A549 (cell line): Measurements from ENCODE around the gene UQCR11. TPM values are rescaled to one million over a fixed set of nuclear protein-coding genes. Genes with fewer than 3 reads are reported as not detected.

Source experiments
- ATAC-seq, 2 experiments: fragments of 200-7000 bp in 1 of 2; fragments of >200 bp in 1 of 2; cut with Nextera tagmentation in 1 of 2; cut with Tn5 transposase in 1 of 2; 3 replicates each; pipeline versions ENCODE4 v1.8.0 to v1.9.1; 2018 to 2020; ENCODE audit warnings: mild to moderate bottlenecking in 1 of 2, moderate library complexity in 1 of 2
- CTCF ChIA-PET: fragments of 300-600 bp; sonication (Branson Sonifier 250); formaldehyde crosslinking; extraction: SDS; loops from one replicate; lab custom pipeline; 2021; ENCODE audit warnings: antibody characterized with exemption, inconsistent platforms; lab: Yijun Ruan, JAX
- POLR2A ChIA-PET: fragments of 350-600 bp; formaldehyde crosslinking; extraction: SDS; loops from one replicate; lab custom pipeline; 2021; ENCODE audit warnings: antibody characterized with exemption, inconsistent platforms; lab: Yijun Ruan, JAX
- DNase-seq, 2 experiments: peaks; one replicate each; pipeline versions ENCODE4 v3.0.0 to v3.0.0-alpha.2; 2011 to 2016; ENCODE audit warnings: low read depth in 1 of 2, low spot score in 1 of 2
- FAIRE-seq: peaks from 2 replicates; lab custom pipeline; 2011; peaks lifted over from hg19 to GRCh38; lab: Jason Lieb, UNC
- H3K27ac ChIP-seq, 2 experiments: fragments of >200 bp; sonication (Bioruptor Twin); formaldehyde crosslinking; 3 replicates each; pipeline ENCODE4 v1.5.1; 2016 to 2017
- H3K4me1 ChIP-seq: fragments of >200 bp; sonication (Bioruptor Twin); formaldehyde crosslinking; 3 replicates; pipeline ENCODE4 v1.6.1; 2016
- H3K4me2 ChIP-seq: fragments of >200 bp; sonication (Bioruptor Twin); formaldehyde crosslinking; 3 replicates; pipeline ENCODE4 v1.6.1; 2016
- H3K4me3 ChIP-seq: fragments of >200 bp; sonication (Bioruptor Twin); formaldehyde crosslinking; 3 replicates; pipeline ENCODE4 v1.5.1; 2016
- H3K9me3 ChIP-seq: fragments of >200 bp; sonication (Bioruptor Twin); formaldehyde crosslinking; 3 replicates; pipeline ENCODE4 v1.6.1; 2016
- CBX8 ChIP-seq: fragments of 200-600 bp; sonication (generic); IDR thresholded peaks from 2 replicates; pipeline ENCODE4 v1.6.1; 2016
- ESRRA ChIP-seq: fragments of 150-350 bp; IDR thresholded peaks from 2 replicates; pipeline ENCODE4 v1.6.1; 2014; ENCODE audit warnings: mild to moderate bottlenecking, low read length, borderline replicate concordance
- FOXS1 ChIP-seq: fragments of 250-450 bp; sonication (Bioruptor Pico); IDR thresholded peaks from 2 replicates; pipeline ENCODE4 v1.5.0; 2020; ENCODE audit warnings: mild to moderate bottlenecking, moderate library complexity
- GATA3 ChIP-seq: IDR thresholded peaks from 2 replicates; pipeline ENCODE4 v1.6.1; 2012; ENCODE audit warnings: borderline replicate concordance
- HOXA7 ChIP-seq: fragments of 250-450 bp; sonication (Bioruptor Pico); IDR thresholded peaks from 2 replicates; pipeline ENCODE4 v1.5.0; 2020; ENCODE audit warnings: mild to moderate bottlenecking, moderate library complexity
- HOXB5 ChIP-seq: fragments of 250-450 bp; sonication (Bioruptor Pico); IDR thresholded peaks from 2 replicates; pipeline ENCODE4 v1.5.0; 2020; ENCODE audit warnings: mild to moderate bottlenecking, moderate library complexity
- JUN ChIP-seq, 2 experiments: fragments of >200 bp; sonication (Bioruptor Twin); formaldehyde crosslinking; IDR thresholded peaks; 2 replicates in 1 of 2; 3 replicates in 1 of 2; pipeline ENCODE4 v1.6.1; 2016 to 2017
- JUNB ChIP-seq: fragments of >200 bp; sonication (Bioruptor Twin); formaldehyde crosslinking; IDR thresholded peaks from 2 replicates; pipeline ENCODE4 v1.6.1; 2016
- MAFK ChIP-seq: fragments of 450-650 bp; IDR thresholded peaks from 2 replicates; pipeline ENCODE4 v1.6.1; 2014; ENCODE audit not compliant: partially characterized antibody
- NPAS2 ChIP-seq: fragments of 250-450 bp; sonication (Bioruptor Pico); IDR thresholded peaks from 2 replicates; pipeline ENCODE4 v1.8.0; 2022; ENCODE audit warnings: mild to moderate bottlenecking, moderate library complexity, borderline replicate concordance
- NR3C1 ChIP-seq: fragments of >200 bp; sonication (Bioruptor Twin); formaldehyde crosslinking; IDR thresholded peaks from 3 replicates; pipeline ENCODE4 v1.6.1; 2017
- PHF8 ChIP-seq: fragments of 200-600 bp; sonication (generic); IDR thresholded peaks from 2 replicates; pipeline ENCODE4 v1.6.1; 2016; ENCODE audit warnings: low read depth, mild to moderate bottlenecking, antibody characterized with exemption, moderate library complexity, borderline replicate concordance
- POLR2A ChIP-seq: IDR thresholded peaks from 2 replicates; pipeline ENCODE4 v1.6.1; 2012; ENCODE audit warnings: mild to moderate bottlenecking, low read length
- REST ChIP-seq: fragments of 200-600 bp; sonication (generic); IDR thresholded peaks from 2 replicates; pipeline ENCODE4 v1.6.1; 2016; ENCODE audit warnings: antibody characterized with exemption, mild to moderate bottlenecking, moderate library complexity
- RFX5 ChIP-seq: fragments of 450-650 bp; IDR thresholded peaks from 2 replicates; pipeline ENCODE4 v1.7.1; 2014; ENCODE audit warnings: antibody characterized with exemption, mild to moderate bottlenecking, moderate library complexity
- SREBF2 ChIP-seq: fragments of 450-650 bp; IDR thresholded peaks from 2 replicates; pipeline ENCODE4 v1.6.1; 2014; ENCODE audit warnings: mild to moderate bottlenecking, moderate library complexity
- TP53 ChIP-seq: fragments of 250-450 bp; sonication (Bioruptor Pico); IDR thresholded peaks from 2 replicates; pipeline ENCODE4 v1.5.0; 2021; ENCODE audit warnings: mild to moderate bottlenecking, moderate library complexity
- ZC3H11A ChIP-seq: fragments of 450-650 bp; IDR thresholded peaks from 2 replicates; pipeline ENCODE4 v1.6.1; 2014; ENCODE audit warnings: antibody characterized with exemption, mild to moderate bottlenecking
- WGBS: methylation state at CpG from one replicate; pipeline ENCODE4 v1.1.6; 2017; ENCODE audit errors: missing lambda C conversion rate; 5-methylcytosine and 5-hydroxymethylcytosine counted together
- polyA plus RNA-seq, 4 experiments: library from polyadenylated mRNA; depleted of rRNA in 3 of 4; stranded (reverse); fragments of >200 nt; fragmentation: RNase III in 1 of 4; extraction: RNeasy Plus Mini Kit Qiagen cat#74134 plus additional on column Dnase treatment in 1 of 4; gene quantifications; 2 replicates in 3 of 4; 3 replicates in 1 of 4; pipeline ENCODE4 v1.2.3, GENCODE V29; 2011 to 2017
- TF ChIP-seq, protein P1 (sequence below): fragments of >200 bp; sonication (Bioruptor Twin); formaldehyde crosslinking; IDR thresholded peaks from 2 replicates; pipeline ENCODE4 v1.6.1; 2016

The UQCR11 gene
- polyA plus RNA-seq, 2 of the 4 experiments (the other 2 are of a cell fraction): 111 to 152 TPM

- no peak for DNase-seq
- WGBS: 90% methylated on average over 18 of the region's 20 CpGs
- Histone ChIP-seq H3K4me2 (no peak overlapping the region), H3K9me3 (no peaks in the 10 kb centered on the region), H3K4me1 (no peaks in the 10 kb centered on the region), H3K27ac (no peak overlapping the region), H3K4me3 (no peak overlapping the region)
- ChIA-PET CTCF (interaction anchor here (1.4 to 2.1 kb wide), 2 partner anchors 11 to 34 kb away, joined by 3 to 5 read pairs; no protein-coding TSS in a partner anchor), POLR2A (no interaction called here)
- TF ChIP-seq TP53 (CRISPR knock-in tag) (no peak), POLR2A (no peak), SREBF2 (no peak), HOXA7 (CRISPR knock-in tag) (no peak), RFX5 (no peak), MAFK (no peak), REST (no peak), JUN (IDR thresholded peaks at IDR 0.05) (no peak), NR3C1 (no peak)
- TF ChIP-seq, protein P1, sequence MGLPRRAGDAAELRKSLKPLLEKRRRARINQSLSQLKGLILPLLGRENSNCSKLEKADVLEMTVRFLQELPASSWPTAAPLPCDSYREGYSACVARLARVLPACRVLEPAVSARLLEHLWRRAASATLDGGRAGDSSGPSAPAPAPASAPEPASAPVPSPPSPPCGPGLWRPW: no peak
- no peak for ATAC-seq
- no peak for FAIRE-seq
Observed at GRCh38 chr19:1580382-1580781, 24.9 kb downstream of the UQCR11 start.

GRCh38 chr19:1579222-1579621 is 26.0 kb downstream of the UQCR11 start:
- ATAC-seq: no peak
- H3K4me3 ChIP-seq: no peak overlapping the region
- ChIA-PET CTCF (interaction anchor here (0.6 to 2.0 kb wide), 5 partner anchors 9 to 665 kb away, joined by 3 to 7 read pairs (median 3); no protein-coding TSS in a partner anchor), POLR2A (interaction anchor here (0.6 kb wide), 1 partner anchor 13 kb away, joined by 3 read pairs; no protein-coding TSS in a partner anchor)
- 96% methylated on average over 20 of the region's 20 CpGs for WGBS
- TF ChIP-seq CBX8: no peak
- no peak for TF ChIP-seq NPAS2 (CRISPR knock-in tag)
- TF ChIP-seq JUNB: no peak
- no peak for TF ChIP-seq SREBF2
- no peak for TF ChIP-seq ZC3H11A
- TF ChIP-seq PHF8: no peak
- no peak for TF ChIP-seq REST
- TF ChIP-seq ESRRA: no peak
- no peak for TF ChIP-seq GATA3
- TF ChIP-seq TP53 (CRISPR knock-in tag): no peak
- TF ChIP-seq HOXB5 (CRISPR knock-in tag): no peak
- TF ChIP-seq FOXS1 (CRISPR knock-in tag): no peak
- no peaks in the 10 kb centered on the region for H3K9me3 ChIP-seq
- no peaks in the 10 kb centered on the region for H3K4me1 ChIP-seq
- DNase-seq: no peak
- no peak overlapping the region for H3K27ac ChIP-seq
- no peak for FAIRE-seq
- no peak overlapping the region for H3K4me2 ChIP-seq
